HG02759 (cell line): ENCODE measurements around the gene BAX.
"Not testable (repeated sequence)": the region's sequence is repeated elsewhere in the genome, so short reads cannot be mapped to it uniquely, and the experiment has no call there.

ENCODE experiments used
- ATAC-seq: cut with Tn5 transposase; IDR thresholded peaks from one replicate; pipeline ENCODE4 v1.9.1; 2021; ENCODE audit warnings: mild to moderate bottlenecking, moderate library complexity; ENCODE audit not compliant: unreplicated experiment

BAX gene

DNA sequence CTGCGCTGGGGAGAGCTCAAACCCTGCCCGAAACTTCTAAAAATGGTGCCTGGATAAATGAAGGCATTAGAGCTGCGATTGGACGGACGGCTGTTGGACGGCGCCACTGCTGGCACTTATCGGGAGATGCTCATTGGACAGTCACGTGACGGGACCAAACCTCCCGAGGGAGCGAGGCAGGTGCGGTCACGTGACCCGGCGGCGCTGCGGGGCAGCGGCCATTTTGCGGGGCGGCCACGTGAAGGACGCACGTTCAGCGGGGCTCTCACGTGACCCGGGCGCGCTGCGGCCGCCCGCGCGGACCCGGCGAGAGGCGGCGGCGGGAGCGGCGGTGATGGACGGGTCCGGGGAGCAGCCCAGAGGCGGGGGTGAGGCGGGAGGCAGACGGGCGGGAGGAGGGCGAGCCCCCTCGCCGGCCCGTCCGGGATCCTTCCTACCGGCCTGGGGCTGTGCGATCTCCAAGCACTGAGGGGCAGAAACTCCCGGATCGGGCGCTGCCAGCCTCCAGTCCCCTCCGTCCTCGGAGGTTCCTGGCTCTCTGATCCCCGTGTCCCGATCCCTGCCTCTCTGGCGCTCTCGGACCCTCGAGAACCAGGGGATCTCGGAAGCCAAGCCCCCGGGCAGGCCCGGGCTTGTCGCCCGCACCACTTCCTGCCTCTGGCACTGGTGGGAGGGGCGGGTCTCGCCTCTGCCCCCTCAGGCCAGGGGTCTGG, at the start of gene BAX:
BAX (plus strand) TSS at position 281 of the 713 bp plus-strand sequence; CDS start at position 335, 54 bp downstream.
- peak; percentile 90 for ATAC-seq

DNA sequence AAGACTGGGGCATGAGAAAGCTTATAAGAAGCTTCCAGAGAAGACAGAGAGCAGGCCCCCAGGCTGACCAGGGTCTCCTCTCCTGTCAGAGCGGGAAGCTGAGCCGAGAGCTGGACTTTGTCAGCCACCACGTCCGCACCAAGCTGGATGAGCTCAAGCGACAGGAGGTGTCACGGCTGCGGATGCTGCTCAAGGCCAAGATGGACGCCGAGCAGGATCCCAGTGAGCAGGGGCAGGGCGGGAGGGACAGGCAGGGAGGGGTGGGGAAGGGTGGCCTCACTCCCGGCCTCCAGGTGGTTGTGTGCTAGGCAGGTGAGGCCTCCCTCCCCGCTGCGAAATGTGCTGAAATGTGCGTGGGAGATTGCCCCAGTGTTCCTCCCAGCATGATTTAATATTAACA, 49.0 kb upstream of the BAX start:
- no peak for ATAC-seq

DNA sequence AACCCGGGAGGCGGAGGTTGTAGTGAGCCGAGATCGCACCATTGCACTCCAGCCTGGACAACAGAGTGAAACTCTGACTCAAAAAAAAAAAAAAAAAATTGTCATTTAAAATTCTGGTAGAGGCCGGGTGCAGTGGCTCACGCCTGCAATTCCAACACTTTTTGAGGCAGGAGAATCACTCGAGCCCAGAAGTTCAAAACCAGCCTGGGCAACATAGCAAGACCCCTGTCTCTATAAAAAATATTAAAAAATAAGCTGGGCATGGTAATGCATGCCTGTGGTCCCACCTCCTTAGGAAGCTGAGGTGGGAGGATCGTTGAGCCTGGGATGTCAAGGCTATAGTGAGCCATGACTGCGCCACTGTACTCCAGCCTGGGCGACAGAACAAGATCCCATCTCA, 48.4 kb upstream of the BAX start:
- ATAC-seq, result no peak

DNA sequence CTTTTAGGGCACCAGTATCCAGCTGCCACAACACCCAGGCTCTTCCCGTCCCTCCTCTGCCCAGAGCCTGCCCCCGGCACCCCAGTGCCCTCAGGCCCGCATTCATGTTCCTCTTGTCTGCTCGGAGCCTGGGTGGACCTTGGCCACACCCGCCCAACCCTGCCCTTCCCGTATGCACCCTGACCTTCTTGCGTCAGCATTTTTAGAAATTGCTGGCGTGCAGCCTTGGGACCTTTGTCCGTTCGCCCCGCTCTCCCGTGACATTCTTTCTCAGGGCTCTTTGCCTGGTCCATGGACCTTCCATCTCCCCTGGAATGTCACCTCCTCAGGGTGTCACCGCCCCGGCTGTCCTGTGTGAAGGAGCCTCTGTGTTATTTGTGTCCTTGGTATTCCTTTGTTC, 47.0 kb upstream of the BAX start:
- ATAC-seq, result no peak

DNA sequence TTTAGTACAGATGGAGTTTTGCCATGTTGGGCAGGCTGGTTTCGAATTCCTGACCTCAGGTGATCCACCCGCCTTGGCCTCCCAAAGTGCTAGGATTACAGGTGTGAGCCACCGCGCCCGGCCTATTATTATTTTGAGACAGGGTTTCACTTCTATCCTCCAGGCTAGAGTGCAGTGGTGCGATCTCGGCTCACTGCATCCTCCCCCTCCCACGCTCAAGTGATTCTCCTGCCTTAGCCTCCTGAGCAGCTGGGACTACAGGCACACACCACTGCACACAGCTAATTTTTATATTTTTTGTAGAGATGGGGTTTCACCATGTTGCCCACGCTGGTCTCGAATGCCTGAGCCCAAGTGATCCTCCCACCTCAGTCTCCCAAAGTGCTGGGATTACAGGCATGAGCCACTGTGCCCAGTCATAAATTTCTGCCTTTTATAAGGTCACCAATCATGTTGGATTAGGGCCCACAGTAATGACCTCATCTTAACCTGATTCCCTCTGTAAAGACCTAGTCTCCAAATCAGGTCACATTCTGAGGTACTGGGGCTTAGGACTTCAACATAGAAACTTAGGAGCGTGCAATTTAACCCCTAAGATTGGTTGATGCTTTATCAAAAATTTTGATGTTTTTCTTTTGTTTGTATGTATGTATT, 45.1 kb upstream of the BAX start:
- not testable (repeated sequence) for ATAC-seq

DNA sequence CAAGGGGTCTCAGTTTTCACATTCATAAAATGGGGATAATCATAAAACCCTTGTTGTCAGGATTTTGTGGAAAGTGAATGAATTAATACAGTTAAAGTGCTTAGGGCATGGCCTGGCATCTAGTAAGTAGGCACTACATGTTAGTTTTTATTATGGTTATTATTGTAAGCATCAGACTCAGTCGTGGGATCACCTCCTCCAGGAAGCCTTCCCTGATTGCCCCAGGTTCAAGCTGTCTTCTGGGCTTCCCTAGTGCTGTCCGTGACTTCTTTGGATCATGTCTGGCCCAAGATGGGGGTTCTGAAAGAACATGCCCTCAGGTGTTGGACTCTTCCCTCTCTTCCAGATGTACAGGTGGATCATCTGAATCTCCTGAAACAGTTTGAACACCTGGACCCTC, 43.9 kb upstream of the BAX start:
- ATAC-seq, result no peak

DNA sequence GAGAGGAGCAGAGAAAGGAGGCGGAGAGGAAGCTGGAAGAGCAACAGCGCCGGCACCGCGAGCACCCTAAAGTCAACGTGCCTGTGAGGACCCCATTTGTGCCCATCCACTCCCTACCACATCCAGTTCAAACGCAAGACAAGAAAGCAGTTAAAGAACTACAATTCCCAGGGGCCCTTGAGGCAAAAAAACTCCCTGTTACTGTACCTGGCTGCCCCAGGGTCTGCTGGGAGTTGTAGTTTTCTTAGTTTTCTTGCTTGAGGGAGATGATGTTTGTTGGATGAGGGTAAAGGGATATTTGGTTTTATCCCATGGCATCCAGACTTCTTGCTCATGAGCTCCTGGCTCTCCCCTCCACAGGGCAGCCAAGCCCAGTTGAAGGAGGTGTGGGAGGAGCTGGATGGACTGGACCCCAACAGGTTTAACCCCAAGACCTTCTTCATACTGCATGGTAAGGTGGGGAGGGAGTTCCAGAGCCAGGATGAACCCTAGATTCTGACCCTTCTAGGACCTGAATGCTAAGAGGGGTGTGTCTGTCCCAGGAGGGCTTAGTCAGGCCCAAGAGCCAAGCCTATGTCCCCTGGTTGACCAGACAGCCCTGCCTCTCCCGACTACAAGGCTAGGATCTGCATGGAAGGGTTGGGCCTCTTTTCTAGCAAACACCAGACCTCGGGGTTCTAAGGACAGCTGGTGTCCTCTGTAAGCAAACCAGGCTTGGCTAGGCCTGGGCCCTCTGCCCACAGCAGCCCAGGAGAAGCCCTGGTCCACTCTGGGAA, 41.4 kb upstream of the BAX start:
- ATAC-seq, result no peak

DNA sequence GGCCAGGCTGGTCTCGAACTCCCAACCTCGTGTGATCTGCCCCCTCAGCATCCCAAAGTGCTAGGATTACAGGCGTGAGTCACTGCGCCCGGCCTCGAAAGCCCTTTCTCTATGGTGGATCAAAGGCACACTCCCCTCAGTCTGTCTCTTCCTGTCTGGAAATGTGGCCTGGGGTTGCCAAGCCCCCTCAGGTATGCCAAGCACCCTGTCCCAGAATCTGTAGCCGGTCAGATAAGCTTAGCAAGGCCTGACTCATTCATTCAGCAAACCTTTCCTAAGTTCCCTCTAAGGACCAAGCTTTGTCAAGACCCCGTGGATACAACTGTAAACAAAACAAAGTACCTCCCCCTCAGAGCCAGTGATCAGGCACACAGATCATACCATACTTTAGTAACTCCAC, 40.5 kb upstream of the BAX start:
- ATAC-seq, result no peak

DNA sequence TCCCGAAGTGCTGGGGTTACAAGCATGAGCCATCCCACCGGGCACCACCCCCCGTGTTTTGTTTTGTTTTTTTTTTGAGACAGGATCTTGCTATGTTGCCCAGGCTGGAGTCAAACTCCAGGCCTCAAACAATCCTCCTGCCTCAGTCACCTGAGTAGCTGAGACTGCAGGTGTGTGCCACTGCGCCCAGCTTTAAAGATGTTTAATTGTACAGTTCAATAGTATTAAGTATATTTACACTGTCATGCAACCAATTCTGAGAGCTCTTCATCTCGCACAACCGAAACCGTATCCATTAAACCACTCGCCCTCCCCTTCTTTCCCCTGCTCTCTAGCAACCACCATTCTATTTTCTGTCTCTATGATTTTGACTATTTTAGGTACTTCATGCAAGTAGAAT, 38.9 kb upstream of the BAX start:
- no peak for ATAC-seq

DNA sequence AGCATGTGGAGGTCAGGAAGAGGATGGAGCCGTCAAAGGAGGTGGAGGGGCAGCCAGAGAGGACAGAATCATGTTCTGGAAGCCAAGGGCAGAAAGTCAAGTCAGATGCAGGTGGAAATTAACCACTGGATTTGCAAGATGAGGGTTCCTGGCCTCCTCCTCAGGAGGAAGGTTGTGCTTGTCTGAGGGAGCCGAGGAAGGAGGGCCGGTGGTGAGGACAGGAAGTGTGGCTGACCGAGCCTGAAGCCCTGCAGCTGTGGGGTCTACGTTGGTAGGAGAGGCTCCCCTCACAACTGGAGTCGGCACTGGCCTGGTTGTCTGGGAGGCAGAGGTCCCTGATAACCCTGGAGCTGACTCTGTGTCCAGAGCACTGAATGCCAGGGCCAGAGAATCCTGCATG, 36.6 kb upstream of the BAX start:
- no peak for ATAC-seq

DNA sequence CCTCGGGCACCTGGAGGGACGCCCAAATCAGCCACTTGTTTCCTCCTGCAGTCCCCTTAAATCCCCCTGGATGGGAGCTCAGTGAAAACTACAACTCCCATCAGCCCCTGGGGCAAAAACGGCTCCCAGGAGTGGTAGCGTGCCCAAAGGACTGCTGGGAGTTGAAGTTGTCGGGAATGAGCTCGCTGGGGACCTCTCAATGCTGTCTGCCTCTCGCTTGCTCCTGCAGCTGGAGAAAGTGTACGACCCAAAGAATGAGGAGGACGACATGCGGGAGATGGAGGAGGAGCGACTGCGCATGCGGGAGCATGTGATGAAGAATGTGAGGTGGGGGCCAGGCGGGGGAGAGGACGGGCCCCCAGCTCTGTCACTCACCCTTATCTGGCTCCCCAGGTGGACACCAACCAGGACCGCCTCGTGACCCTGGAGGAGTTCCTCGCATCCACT, 35.9 kb upstream of the BAX start:
- no peak for ATAC-seq

DNA sequence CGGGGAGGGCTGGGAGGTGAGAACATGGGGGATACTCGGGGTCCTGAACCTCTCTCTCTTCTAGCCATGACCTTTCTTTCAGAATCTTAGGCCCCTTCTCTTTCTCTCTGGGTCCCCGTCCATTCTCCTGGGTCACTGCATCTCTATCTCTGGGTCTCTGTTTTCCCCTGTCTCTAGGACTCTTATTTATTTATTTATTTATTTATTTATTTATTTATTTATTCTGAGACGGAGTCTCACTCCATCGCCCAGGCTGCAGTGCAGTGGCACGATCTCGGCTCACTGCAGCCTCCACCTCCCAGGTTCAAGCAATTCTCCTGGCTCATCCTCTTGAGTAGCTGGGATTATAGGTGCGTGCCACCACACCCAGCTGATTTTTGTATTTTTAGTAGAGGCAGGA, 35.4 kb upstream of the BAX start:
- ATAC-seq, result not testable (repeated sequence)

DNA sequence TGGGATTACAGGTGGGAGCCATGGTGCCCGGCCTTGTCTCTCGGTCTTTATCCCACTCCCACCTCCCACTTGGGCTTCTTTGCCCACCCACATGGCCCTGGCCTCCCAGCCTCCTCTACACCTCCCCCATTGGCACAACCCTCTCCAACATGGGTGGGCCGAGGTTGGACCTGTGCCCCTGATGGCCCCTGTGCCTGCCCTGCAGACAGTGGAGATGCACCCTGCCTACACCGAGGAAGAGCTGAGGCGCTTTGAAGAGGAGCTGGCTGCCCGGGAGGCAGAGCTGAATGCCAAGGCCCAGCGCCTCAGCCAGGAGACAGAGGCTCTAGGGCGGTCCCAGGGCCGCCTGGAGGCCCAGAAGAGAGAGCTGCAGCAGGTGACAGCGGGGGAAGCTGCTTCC, 33.7 kb upstream of the BAX start:
- ATAC-seq, result no peak

DNA sequence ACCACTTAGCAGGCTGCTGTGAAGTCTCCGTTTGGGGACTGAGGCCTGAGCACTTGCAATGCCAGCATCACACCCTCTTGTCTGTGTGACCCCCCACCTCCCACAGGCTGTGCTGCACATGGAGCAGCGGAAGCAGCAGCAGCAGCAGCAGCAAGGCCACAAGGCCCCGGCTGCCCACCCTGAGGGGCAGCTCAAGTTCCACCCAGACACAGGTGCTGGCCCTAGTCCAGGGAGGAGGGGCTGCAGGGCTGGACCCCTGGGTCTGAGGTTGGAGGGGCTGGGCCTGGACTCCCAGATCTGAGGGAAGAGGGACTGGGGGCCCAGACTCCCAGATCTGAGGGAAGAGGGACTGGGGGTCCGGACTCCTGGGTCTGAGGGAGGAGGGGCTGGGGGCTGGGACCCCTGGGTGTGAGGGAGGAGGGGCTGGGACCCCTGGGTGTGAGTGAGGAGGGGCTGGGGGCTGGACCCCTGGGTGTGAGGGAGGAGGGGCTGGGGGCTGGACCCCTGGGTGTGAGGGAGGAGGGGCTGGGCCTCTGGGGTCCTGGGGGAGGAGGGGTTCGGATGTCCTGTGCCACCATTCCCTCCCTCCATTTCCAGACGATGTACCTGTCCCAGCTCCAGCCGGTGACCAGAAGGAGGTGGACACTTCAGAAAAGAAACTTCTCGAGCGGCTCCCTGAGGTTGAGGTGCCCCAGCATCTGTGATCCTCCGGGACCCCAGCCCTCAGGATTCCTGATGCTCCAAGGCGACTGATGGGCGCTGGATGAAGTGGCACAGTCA, 32.8 kb upstream of the BAX start:
- ATAC-seq, result no peak

DNA sequence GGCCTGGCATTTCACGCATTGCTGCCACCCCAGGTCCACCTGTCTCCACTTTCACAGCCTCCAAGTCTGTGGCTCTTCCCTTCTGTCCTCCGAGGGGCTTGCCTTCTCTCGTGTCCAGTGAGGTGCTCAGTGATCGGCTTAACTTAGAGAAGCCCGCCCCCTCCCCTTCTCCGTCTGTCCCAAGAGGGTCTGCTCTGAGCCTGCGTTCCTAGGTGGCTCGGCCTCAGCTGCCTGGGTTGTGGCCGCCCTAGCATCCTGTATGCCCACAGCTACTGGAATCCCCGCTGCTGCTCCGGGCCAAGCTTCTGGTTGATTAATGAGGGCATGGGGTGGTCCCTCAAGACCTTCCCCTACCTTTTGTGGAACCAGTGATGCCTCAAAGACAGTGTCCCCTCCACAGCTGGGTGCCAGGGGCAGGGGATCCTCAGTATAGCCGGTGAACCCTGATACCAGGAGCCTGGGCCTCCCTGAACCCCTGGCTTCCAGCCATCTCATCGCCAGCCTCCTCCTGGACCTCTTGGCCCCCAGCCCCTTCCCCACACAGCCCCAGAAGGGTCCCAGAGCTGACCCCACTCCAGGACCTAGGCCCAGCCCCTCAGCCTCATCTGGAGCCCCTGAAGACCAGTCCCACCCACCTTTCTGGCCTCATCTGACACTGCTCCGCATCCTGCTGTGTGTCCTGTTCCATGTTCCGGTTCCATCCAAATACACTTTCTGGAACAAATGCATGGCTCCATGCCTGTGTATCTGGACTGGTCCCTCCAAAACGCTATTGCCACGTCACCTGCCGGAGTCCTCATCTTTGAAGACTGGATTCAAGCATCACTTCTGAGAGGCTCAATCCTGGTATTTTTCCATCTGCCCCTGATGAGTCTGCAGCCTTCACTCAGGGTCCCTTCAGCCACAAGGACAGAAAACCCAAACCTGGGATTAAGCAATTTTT, 31.9 kb upstream of the BAX start:
- ATAC-seq, result no peak

DNA sequence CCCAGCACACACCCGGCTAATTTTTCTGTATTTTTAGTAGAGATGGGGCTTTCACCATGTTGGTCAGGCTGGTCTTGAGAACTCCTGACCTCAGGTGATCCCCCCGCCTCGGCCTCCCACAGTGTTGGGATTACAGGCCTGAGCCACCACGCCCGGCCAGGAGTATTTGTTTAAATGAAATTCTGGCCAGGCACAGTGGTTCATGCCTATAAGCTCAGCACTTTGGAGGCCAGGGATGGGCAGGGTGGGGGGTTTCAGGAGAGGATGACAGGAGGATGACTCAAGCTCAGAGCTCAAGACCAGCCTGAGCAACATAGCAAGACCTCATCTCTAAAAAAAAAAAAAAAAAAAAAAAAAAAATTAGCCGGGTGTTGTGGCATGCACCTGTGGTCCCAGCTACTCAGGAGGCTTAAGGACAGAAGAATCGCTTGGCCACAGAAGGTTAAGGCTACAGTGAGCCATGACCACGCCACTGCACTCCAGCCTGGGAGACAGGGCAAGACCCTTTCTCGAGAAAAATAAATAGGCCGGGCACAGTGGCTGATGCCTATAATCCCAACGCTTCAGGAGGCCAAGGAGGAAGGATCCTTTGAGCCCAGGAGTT, 29.3 kb upstream of the BAX start:
- no peak for ATAC-seq

DNA sequence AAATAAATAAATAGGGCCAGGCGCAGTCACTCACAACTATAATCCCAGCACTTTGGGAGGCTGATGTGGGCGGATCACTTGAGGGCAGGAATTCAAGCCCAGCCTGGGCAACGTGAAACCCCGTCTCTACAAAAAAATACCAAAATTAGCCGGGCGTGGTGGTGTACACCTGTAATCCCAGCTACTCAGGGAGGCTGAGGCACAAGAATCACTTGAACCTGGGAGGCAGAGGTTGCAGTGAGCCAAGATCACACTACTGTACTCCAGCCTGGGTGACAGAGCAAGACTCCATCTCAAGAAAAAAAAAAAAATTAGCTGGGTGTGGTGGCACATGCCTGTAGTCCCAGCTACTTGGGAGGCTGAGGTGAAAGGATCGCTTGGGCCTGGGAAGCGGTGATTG, 28.8 kb upstream of the BAX start:
- not testable (repeated sequence) for ATAC-seq

DNA sequence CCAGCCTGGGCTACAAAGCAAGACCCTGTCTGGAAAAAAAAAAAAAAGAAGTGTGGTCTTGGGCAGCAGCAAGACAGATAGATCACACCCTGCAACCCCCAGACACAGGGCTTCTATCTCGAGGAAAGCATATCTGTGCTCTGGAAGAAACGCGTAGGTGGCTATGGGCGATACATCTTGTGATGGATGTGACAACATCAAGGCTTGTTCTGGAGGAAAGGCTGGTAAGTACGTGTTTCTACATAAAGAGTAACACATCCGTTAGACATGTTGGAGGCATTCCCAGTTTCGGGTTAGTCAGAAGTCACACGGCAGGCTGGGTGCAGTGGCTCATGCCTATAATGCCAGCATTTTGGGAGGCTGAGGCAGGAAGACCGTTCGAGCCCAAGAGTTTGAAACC, 27.8 kb upstream of the BAX start:
- no peak for ATAC-seq

DNA sequence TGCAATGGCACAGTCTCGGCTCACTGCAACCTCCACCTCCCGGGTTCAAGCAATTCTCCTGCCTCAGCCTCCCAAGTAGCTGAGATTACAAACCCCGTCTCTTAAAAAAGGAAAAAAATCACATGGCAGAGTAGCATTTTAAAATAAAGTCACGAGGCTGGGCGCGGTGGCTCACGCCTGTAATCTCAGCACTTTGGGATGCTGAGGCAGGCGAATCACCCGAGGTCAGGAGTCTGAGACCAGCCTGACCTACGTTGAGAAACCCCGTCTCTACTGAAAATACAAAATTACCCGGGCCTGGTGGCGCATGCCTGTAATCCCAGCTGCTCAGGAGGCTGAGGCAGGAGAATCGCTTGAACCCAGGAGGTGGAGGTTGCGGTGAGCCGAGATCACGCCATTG, 27.0 kb upstream of the BAX start:
- not testable (repeated sequence) for ATAC-seq
